G401.6 (cell line): ENCODE data around the gene KLHL30.

Experiments
- FAIRE-seq: peaks from 2 replicates; lab custom pipeline; 2012; peaks lifted over from hg19 to GRCh38; lab: Jason Lieb, UNC

The KLHL30 gene

DNA sequence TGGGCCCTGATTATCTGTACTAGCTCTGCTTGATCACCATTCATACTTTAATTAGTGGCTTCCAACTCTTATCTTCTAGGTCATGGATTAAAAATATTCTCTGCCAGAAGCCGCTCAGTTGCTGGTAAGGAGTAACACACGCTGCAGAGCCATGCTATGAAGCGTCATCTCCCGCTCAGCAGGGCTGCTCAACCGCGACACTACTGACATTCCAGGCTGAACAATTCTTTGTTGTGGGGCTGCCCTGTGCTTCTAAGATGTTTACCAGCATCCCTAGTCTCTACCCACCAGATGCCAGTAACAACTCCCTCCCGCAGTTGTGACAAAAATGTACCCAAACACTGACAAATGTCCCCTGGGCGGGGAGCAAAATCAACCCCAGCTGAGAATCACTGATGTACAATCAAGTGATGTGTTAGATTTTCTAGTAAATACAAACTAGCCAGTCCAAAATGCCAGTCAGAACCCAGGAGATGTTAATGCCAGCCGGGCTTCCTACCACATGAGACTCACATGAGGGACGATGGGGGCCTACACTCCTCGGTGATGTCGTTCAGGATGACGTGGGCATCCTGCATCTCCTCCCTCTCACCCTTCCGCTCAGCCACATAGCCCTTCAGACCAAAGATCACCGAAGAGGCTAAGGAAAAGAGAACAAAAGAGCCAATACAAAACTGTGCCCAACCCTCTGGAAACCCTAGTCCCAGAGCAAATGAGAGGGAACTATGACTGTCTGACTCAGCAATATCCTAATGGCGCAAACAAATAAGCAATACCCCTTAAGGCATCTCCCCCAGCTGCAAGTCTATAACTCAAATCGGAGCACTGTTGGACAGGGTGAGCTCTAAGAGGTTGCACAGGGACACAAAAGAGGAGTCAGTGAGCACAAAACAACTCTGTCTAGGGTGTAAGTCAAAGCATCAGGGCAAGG is 49.4 kb downstream of the KLHL30 start:
- FAIRE-seq, result no peak

DNA sequence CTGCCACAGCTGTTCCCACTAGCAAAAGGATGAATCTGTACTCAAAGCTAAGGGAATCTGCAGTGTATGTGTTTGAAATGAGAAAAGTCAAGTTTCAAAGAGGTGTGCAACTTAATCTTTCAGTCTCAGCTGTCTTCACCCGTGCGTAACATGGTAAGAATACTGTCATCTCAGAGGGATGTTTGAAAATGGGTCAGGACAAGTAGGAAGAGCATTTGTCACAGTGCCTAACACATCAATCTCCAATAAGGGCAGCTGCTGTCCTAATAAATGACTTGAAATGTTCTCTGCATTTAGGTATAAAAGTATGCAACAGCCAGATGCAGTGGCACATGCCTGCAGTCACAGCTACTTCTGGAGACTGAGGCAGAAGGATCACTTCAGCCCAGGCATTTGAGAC is 52.0 kb downstream of the KLHL30 start:
- FAIRE-seq, result no peak
